Parathyroid adenoma (tissue), 2 donors: ENCODE results near the gene PCSK9.

Experiments used
- H2AFZ ChIP-seq: fragments of 300-600 bp; sonication (generic); one replicate; pipeline ENCODE4 v1.7.0; 2017; ENCODE audit warnings: antibody characterized with exemption, mild to moderate bottlenecking
- H3K27ac ChIP-seq: fragments of 300-600 bp; sonication (generic); one replicate; pipeline ENCODE4 v1.7.0; 2017
- H3K27me3 ChIP-seq: fragments of 300-600 bp; sonication (generic); one replicate; pipeline ENCODE4 v1.7.0; 2017; ENCODE audit warnings: low read length; ENCODE audit not compliant: control insufficient read depth, insufficient read depth
- H3K36me3 ChIP-seq: fragments of 300-600 bp; sonication (generic); one replicate; pipeline ENCODE4 v1.7.0; 2017; ENCODE audit warnings: low read length; ENCODE audit not compliant: control insufficient read depth, insufficient read depth
- H3K4me1 ChIP-seq: fragments of 300-600 bp; sonication (generic); one replicate; pipeline ENCODE4 v1.7.0; 2017; ENCODE audit warnings: control low read depth
- H3K4me2 ChIP-seq: fragments of 300-600 bp; sonication (generic); one replicate; pipeline ENCODE4 v1.7.0; 2017; ENCODE audit warnings: low read length
- H3K4me3 ChIP-seq: fragments of 300-600 bp; sonication (generic); one replicate; pipeline ENCODE4 v1.7.0; 2017; ENCODE audit warnings: low read depth, low read length
- H3K79me2 ChIP-seq: fragments of 300-600 bp; sonication (generic); one replicate; pipeline ENCODE4 v1.7.0; 2017; ENCODE audit warnings: control low read depth
- H3K9ac ChIP-seq: fragments of 300-600 bp; sonication (generic); one replicate; pipeline ENCODE4 v1.7.0; 2017; ENCODE audit warnings: mild to moderate bottlenecking
- H3K9me3 ChIP-seq: fragments of 300-600 bp; sonication (generic); one replicate; pipeline ENCODE4 v1.7.0; 2017; ENCODE audit warnings: low read length; ENCODE audit not compliant: control insufficient read depth
- CTCF ChIP-seq: fragments of 300-600 bp; sonication (generic); IDR thresholded peaks from one replicate; pipeline ENCODE4 v1.7.0; 2017; ENCODE audit warnings: antibody characterized with exemption, mild to moderate bottlenecking
- donor health status: primary hyperparathyroidism.

Gene PCSK9

GRCh38 chr1:55069280-55069679 lies 29.9 kb downstream of the PCSK9 start:
- no peak overlapping the region for H3K4me2 ChIP-seq
- H3K79me2 ChIP-seq, result no peaks in the 10 kb centered on the region
- H3K4me1 ChIP-seq, result peaks cover 9% of the 10 kb centered on the region
- H3K36me3 ChIP-seq, result no peaks in the 10 kb centered on the region
- no peak overlapping the region for H3K27ac ChIP-seq
- H3K4me3 ChIP-seq, result no peak overlapping the region
- no peak for TF ChIP-seq CTCF
- H3K27me3 ChIP-seq, result no peaks in the 10 kb centered on the region
- H3K9ac ChIP-seq, result no peak overlapping the region
- H2AFZ ChIP-seq, result no peak overlapping the region
- H3K9me3 ChIP-seq, result no peaks in the 10 kb centered on the region

GRCh38 chr1:55070293-55071164 lies 31.2 kb downstream of the PCSK9 start:
- no peaks in the 10 kb centered on the region for H3K27me3 ChIP-seq
- H3K4me3 ChIP-seq, result no peak overlapping the region
- H3K27ac ChIP-seq, result no peak overlapping the region
- H3K9me3 ChIP-seq, result no peaks in the 10 kb centered on the region
- peaks cover 5% of the 10 kb centered on the region for H3K4me1 ChIP-seq
- TF ChIP-seq CTCF, result no peak
- H3K9ac ChIP-seq, result no peak overlapping the region
- no peaks in the 10 kb centered on the region for H3K79me2 ChIP-seq
- H2AFZ ChIP-seq, result no peak overlapping the region
- no peak overlapping the region for H3K4me2 ChIP-seq
- H3K36me3 ChIP-seq, result no peaks in the 10 kb centered on the region

- Histone ChIP-seq H3K4me2 (no peak overlapping the region), H3K27me3 (no peaks in the 10 kb centered on the region), H3K4me1 (peaks cover 5% of the 10 kb centered on the region), H3K9ac (no peak overlapping the region), H3K27ac (no peak overlapping the region), H3K79me2 (no peaks in the 10 kb centered on the region), H3K9me3 (no peaks in the 10 kb centered on the region), H3K36me3 (no peaks in the 10 kb centered on the region), H2AFZ (no peak overlapping the region), H3K4me3 (no peak overlapping the region)
- no peak for TF ChIP-seq CTCF
Measured at GRCh38 chr1:55071477-55071876, 32.1 kb downstream of the PCSK9 start.

- H3K9ac ChIP-seq, result no peak overlapping the region
- H2AFZ ChIP-seq, result no peak overlapping the region
- H3K36me3 ChIP-seq, result no peaks in the 10 kb centered on the region
- H3K4me3 ChIP-seq, result no peak overlapping the region
- no peak for TF ChIP-seq CTCF
- H3K4me2 ChIP-seq, result no peak overlapping the region
- no peak overlapping the region for H3K27ac ChIP-seq
- H3K79me2 ChIP-seq, result no peaks in the 10 kb centered on the region
- no peaks in the 10 kb centered on the region for H3K9me3 ChIP-seq
- no peaks in the 10 kb centered on the region for H3K27me3 ChIP-seq
- no peaks in the 10 kb centered on the region for H3K4me1 ChIP-seq
Measured at GRCh38 chr1:55073187-55073916, 34.0 kb downstream of the PCSK9 start.
